Measurements from ENCODE around the gene MUSTN1.

Gene MUSTN1

DNA sequence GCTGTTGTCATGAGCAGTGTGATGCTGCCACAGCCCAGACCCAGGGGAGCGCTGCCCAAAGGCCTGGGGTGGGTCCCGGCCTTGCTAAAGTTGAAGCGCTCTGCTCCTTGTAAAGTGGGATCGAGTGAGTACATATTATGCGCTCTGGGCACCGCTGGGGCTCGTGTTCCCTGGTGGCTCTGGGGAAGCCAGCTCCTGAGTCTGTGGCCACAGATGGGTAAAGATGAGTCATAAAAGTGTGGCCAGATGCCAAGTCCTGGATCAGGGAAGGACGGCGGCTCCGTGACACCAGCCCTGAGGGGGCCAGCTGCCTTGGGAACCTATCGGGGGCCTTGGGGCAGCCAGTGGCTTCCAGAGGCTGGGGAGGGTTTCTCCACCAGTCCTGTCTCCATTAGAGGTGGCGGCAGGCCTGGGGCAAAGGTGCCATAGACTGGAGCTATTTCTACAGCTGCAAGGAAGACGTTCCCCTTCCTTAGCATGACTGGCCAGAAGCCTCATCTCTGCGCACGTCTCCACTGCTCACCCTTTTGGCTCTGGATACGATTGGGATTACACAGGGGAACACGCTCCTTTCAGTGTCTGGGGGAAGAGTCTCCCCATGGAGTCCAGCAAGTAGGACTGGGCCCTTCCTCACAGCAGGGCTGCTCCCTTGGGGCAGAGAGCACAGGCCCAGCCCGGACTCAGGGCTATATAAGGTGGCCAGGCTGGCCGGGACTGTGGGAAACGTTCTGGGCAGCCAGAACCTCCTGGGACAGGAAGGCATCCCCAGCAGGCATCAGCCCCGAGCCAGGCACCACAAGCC is 3.1 kb downstream of the MUSTN1 start:
- DNase-seq: no peak

DNA sequence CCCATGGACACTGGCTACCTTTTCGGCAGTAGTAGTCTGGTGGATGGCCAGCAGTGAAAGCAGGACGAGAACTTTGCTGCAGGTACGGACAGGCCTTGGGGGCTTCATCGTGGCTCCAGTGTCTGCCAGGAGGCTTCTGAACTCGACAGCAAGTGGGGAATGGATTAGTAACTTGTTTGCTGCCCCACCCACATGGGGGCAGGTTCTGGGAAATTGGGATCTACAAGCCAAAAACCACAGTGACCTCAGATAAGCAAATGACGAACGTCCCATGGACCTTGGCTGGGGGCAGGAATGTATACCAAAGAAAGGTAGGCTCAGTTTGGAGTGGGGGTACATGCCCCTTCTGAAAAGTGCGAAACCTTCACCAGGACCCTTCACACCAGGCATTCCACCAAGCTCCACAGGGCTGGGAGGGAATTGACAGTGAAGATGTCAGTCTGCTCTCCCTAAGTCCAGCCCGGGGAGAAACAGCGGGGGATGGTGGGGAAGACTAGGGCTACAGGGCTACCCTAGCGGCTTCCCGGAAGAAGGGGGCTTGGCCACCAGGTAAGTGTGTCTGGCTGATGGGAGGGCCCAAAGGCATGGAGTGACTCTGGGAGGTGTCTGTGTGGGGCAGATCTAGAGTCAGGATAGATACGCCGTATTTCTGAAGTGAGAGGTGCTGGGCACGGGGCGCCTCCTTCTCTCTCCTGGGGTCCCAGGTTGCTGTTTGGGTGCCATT is 4.1 kb downstream of the MUSTN1 start, which contains the start of gene ITIH4:
Gene ITIH4, minus strand, starts transcription at position 138 of the 724 bp plus-strand sequence. Its CDS starts 30 bp downstream, at position 108.
- DNase-seq: no peak

GRCh38 chr3:52829906-52830463 is 4.8 kb downstream of the MUSTN1 start:
- no peak for DNase-seq

- DNase-seq: no peak
Observed at GRCh38 chr3:52829482-52829881, 5.3 kb downstream of the MUSTN1 start.

GRCh38 chr3:52827866-52828376 is 6.9 kb downstream of the MUSTN1 start:
- DNase-seq: no peak

DNA sequence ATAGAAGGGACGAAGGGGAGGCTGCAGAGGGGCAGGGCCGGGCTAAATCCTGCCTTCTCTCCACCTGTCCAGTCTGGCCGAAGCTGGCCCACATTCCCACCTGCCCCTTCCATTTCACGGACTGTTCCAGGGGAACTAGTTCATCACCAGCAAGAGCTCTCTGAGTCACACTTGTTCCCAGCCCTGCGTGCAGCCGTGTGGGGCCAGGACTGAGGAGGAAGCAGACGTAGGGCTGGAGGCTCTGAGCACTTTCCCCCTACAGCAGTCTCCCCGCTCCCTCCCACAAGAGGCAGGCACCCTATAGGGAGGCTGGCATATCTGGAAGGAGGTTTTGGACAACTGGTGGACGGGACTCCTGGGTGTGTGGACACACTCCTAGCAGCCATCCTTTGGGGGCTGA is 7.4 kb downstream of the MUSTN1 start:
- DNase-seq: no peak

DNA sequence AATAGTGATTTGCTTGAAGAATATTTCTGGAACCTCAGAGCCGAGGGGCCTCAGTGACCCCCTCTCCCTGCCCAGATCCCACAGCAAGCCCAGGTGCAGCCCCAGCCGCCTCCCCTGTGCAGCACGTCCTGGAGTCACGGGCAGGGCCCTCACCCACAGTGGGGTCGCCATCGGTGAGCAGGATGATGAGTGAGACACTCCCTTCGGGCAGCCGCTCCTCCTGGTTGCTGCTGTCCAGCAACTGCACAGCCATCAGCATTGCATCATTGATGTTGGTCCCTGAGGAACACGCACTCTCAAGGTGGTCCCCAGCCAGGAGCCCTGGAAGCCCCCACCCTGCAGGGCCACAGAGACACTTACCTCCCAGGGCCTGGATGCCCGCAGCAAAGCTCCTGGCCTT is 10.8 kb downstream of the MUSTN1 start:
- no peak for DNase-seq

DNA sequence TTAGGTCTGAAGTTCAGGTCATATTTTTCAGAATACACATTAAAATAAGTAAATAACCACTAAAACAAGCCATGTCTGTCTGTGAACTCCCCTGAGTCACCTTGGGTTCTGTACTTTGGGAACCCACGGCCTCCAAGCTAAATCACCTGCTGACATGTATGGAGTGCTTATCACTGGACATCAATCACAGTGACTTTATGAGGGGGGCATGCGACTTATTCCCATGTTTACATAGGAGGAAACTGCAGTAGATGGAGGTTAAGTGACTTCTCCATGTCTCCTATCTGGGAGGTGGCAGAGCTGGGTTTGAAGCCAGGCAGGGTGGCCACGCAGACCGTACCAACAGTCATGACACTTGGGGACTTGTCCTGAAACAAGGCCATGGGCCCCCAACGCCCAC is 12.5 kb downstream of the MUSTN1 start:
- no peak for DNase-seq

DNA sequence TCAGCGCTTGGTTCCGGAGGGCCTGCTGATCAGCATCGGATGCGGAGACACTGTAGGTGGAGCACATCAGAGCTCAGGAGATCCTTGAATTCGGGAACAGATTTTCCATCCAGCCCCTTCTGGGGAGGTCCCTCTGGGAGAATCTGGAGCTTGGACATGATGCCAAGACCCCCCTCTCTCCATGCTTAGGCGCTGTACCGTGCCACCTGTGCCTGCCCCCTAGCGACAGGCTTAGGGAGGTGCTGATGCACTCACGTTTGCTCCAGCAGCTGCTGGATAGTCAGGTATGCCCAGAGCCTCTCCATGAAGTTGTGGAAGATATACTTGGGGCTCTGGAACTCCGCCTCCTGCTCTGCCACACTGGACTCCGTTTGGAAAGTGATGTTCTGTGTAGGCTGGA is 14.1 kb downstream of the MUSTN1 start:
- DNase-seq: peak in 1 of 5 experiments; percentile 45

- DNase-seq: no peak
Observed at GRCh38 chr3:52819936-52820335, 14.9 kb downstream of the MUSTN1 start.

GRCh38 chr3:52817860-52818259 is 17.0 kb downstream of the MUSTN1 start:
- DNase-seq: no peak

DNA sequence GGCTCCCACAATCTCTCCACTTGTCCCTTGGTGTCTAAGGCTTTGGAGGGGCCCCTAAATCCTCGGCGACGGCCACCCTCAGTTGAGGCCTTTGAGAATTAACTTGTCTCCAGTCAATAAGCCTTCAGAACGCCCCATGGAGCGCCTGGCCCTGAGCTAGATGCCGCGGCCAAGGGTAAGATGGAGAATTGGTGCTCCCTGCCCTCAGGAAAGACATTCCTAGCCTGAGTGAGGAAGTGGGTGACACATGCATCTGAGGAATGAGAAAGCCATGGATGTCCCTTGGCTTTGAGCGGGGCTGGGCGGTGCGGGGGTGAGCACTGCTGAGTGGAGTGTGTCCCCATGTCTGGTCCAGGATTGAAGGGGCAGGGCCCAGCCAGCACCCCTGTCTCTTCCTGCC is 17.6 kb downstream of the MUSTN1 start:
- DNase-seq: no peak

DNA sequence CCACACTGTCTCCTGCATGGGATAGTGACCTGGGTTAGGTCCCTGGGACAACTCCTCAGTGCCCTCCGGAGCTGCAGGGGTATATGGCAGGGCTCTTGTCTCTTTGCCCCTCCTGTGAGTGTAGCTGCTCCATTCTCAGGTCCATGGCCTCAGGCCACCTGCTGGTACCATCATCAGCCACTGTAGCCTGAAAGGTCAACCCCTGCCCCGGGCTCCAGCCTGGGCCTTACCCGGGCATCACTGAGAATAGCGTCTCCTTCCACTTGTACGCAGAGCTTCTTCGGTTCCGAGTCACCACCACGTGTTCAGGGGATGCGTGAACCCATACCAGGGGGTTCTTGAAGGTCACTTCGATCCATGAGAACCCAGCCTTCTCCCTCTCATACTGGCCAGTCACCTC is 18.2 kb downstream of the MUSTN1 start:
- no peak for DNase-seq

DNA sequence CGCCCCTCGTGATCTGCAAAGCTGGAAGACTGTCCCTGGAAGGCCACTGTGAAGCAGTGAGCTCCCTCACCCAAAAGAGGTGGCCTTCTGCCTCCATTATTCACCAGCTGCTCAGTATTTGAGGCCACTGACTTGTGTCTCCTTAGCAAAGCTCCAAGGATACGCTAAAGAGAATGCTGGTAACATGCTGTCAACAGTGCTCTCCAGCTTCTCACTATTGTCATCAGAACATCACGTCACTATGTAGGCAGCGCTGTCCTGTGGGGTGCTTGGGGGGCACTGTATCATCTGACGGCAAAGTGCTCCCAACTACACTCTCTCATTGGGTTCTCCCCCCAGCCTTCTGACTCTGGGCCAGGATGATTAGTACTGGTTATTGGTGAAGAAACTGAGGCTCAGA is 18.6 kb downstream of the MUSTN1 start:
- DNase-seq: no peak

DNA sequence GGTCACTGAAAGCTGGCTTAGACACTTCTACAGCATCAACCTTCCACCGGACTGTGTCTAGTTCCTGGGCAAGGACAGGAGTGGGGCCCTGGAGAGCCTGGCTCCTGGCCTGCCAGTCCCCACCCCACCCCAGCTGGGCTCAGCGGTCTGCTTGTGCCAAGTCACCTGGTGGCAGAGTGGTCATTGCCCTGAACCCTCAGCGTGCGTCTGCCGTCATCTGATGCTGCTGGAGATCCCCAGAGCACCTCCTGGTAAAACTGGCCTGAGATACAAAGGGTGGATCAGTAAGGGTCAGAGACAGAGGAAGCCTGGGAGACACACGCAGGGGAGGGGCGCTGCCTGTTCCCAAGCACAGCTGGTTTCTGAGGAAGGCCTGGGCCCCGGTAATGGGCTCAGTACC is 21.0 kb downstream of the MUSTN1 start:
- DNase-seq: no peak

- DNase-seq: no peak
Observed at GRCh38 chr3:52811452-52812011, 23.3 kb downstream of the MUSTN1 start.

- DNase-seq: no peak
Observed at GRCh38 chr3:52810923-52811322, 23.9 kb downstream of the MUSTN1 start.

DNA sequence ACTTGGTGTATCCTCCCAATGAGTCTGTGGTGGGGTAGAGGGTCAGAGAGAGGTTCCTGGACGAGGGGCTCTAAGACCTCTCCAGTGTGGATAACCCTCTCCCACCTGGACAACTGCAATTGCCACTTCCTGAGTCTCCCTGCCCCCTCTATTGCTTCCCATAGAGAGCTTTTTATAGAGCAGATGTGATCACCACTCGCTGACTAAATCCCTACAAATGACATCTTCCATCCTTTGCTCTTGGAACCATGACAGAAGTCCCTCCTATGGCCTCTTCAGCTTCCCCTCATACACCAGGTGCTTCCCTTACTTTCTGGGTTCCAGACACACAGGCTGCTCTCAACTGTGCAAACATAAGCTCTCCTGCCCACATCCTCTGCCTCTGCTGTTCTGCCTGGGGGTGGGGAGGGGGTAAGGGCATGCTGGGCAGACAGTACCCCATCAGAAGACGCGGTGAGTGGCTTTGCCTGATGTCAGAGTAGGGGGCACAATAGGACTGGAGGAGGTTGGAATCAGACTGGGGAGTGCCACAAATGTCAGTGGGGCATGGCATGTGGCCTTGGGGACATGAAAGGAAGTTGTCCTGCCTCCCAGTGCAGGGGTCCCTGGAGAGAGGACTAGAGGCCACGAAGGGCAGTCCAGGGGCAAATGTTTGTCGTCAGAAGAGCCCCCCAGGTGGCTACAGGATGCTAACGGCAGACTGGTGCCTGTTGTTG is 25.0 kb downstream of the MUSTN1 start:
- peak in 1 of 5 experiments; percentile 35 for DNase-seq

- no peak for DNase-seq
Observed at GRCh38 chr3:52809149-52809548, 25.7 kb downstream of the MUSTN1 start.

- DNase-seq: no peak
Observed at GRCh38 chr3:52805270-52806039, 29.4 kb downstream of the MUSTN1 start.

- DNase-seq: no peak
Observed at GRCh38 chr3:52801839-52802238, 33.0 kb downstream of the MUSTN1 start.

GRCh38 chr3:52800079-52800478 is 34.7 kb downstream of the MUSTN1 start:
- no peak for DNase-seq
